ENCODE data around the gene FBXO17.

The FBXO17 gene

GRCh38 chr19:38891771-38892170 lies 83.8 kb downstream of the FBXO17 start:
- Histone ChIP-seq H3K27me3 (ENCODE audit: control insufficient read depth, insufficient read depth, low read length, poor library complexity, severe bottlenecking) (no peaks in the 10 kb centered on the region), H3K27ac (ENCODE audit: insufficient read depth, low read depth, low read length, poor library complexity, severe bottlenecking) (no peak overlapping the region), H3K4me1 (ENCODE audit: control insufficient read depth, insufficient read depth, low read length) (peaks cover 4% of the 10 kb centered on the region), H3K9me3 (ENCODE audit: control insufficient read depth, low read length) (no peaks in the 10 kb centered on the region), H3K36me3 (ENCODE audit: control insufficient read depth, insufficient read depth, low read length) (no peaks in the 10 kb centered on the region), H3K4me3 (ENCODE audit: insufficient read depth, low read depth, low read length) (no peak overlapping the region)
- 84 to 92% methylated on average over 6 of the region's 6 CpGs for WGBS, 2 experiments
